NCI-H128 (cell line): ENCODE results near the gene IGSF5.
A peak's percentile ranks its signal among the peaks of the same experiment; 100 is the strongest.
"Not testable (repeated sequence)": the region's sequence is repeated elsewhere in the genome, so short reads cannot be mapped to it uniquely, and the experiment has no call there.

Source experiments
- DNase-seq: peaks from one replicate; lab custom pipeline; 2025; ENCODE audit not compliant: unreplicated experiment; lab: John Stamatoyannopoulos, UW

The IGSF5 gene

DNA sequence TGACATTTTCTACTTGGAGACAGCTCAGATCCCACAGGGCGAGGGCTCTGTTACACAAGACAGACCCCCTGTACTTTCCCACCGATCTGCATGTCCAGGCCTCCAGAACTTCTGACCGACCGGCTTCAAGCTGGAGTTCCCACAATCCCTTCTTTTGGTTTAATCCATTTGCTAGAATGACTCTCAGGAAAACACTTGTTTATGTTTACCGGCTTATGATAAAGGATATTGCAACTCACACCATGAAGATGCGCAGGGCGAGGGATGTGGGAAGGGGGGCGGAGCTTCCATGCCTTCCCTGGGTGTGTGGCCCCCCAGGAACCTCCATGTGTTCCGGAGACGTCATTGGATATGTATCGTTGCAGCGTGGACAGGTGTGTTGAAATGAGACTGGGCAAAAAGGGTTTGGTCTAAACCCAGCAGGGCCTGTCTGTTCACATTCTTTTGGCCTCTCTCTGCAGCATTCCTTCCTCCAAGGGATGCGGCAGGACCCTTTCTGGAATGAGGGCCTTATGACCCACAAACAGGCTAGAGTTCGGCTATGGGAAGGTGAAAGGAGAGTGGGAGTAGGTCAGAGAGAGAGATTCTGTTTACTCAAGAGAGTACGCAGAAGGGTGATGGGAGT is 7.5 kb upstream of the IGSF5 start:
- no peak for DNase-seq

DNA sequence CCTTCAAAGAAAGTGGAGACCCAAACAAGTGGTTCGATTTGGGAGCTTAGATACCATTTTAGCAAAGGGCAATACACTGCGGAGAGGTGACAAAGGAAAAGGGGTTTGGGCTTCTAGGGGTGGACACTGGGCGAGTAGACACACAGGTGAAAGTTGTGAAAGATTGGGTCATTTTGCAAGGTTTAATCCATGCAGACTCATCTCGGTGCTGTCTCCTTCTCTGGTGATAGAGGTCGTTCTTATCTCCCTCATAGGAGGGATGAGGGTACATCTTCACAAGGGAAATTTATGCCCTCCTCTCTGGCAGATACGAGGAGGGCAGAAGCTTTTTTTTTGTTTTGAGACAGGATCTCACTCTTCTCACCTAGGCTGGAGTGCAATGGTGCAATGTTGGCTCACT is 6.4 kb upstream of the IGSF5 start:
- DNase-seq: no peak

DNA sequence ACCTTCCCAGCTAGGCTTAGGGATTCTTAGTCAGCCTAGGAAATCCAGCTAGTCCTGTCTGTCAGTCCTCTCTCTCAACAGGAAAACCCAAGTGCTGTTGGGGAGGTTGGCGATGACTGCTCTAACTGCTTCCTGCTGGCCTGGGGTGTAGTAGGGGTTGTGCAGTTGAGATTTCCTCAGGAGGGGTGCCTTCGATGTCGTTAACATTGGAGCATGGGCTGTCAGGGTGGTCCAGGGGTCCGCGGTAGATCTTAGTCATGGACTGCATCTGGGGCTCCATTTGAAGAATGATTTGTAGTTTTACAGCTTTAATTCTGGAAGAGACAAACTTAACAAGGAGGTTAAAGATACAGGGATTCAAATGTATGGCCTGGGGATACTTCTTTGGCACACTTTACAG is 5.5 kb upstream of the IGSF5 start:
- DNase-seq: not testable (repeated sequence)

DNA sequence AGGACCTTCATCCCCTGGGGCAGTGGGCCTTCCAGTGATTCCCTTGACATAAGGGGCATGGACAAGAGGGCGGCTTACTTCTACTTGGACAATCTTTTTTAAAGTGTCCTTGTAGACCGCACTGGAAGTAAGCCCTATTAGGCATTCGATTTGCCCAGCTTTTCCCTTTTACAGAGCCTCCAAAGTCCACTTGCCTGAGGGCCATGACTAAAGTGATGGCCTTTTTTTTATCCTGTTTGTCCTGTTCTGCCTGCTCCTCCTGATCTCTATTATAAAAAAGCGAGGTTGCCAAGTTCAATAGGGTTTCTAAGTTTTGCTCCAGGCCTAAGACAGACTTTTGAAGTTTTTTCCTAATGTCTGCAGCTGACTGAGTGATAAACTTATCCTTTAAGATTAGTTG is 2.4 kb upstream of the IGSF5 start:
- not testable (repeated sequence) for DNase-seq

DNA sequence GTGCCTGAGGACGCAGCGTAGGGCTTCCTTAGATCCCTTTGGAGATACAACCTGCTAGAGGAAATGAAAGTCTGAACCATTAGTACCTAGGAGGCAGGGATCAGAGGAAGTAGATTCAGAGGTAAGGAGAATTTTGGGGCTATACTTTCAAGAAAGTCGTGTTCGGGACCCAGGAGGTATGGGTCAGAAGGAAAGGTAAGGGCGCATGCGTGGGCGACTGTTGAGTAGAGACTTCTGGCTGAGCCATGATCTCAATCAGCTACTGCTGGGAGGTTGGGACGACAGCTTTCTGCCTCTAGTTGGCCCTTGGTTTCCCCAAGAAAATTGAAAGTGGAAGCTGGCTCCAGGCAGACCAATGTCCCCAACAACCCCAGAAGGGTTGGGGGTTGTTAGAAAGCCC is 349 bp downstream of the IGSF5 start:
- DNase-seq: not testable (repeated sequence)

DNA sequence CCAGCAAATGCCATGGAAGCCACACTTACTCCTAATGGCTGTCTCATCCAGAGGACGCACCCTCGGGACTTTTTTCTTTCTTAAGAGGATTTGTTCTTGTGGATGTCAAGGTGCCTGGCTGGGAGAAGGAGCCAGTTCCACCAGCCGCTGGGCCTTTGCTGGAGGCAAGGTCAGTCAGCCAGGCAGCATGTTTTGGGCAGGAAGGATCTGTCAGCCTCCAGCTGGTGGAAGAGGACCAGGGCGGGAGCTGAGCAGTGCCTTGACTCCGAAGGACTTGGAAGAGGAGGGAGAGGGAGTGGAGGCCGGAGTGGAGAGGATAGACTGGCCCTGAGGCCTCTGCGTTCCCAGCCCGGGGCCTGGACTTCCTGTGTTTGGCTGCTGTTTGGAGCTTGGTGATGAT is 5.7 kb downstream of the IGSF5 start:
- DNase-seq: no peak

DNA sequence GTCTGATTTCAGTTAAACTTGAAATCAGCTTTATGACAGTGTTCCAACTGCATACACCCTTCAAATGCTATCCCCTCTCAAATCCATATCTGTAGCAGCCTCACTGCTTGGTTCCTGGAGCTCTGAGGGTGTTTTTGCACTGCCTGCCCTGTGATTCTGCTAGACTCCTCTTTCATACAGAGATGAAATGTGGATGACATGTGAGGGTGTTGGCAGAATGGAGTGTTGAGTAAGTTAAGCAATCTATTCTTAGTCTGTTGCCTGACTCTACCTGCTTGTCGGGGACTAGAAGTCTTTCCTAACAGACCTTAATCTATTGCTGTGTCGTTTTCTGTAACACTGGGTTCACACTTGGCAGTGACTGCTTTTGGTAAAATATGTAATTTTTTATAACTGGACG is 9.8 kb downstream of the IGSF5 start:
- no peak for DNase-seq

DNA sequence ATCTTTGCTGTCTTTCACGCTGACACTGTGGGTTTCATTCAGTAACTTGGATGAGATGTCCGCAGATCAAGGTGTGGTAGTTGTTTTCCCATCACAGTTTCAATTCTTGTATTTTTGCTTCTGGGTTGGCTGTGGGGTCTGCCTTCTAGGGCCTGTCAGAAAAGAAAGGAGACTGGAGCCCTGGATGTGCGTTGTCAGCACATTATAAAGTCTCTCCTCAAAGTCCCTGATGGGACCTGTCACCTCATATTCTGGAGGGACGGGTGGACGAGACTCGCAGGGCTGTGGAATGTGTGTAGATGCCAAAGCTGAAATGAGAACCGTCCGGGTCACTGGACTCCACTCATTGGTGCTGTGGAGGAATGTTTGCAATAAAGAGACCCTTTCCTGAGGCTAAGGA is 11.3 kb downstream of the IGSF5 start:
- DNase-seq: no peak

DNA sequence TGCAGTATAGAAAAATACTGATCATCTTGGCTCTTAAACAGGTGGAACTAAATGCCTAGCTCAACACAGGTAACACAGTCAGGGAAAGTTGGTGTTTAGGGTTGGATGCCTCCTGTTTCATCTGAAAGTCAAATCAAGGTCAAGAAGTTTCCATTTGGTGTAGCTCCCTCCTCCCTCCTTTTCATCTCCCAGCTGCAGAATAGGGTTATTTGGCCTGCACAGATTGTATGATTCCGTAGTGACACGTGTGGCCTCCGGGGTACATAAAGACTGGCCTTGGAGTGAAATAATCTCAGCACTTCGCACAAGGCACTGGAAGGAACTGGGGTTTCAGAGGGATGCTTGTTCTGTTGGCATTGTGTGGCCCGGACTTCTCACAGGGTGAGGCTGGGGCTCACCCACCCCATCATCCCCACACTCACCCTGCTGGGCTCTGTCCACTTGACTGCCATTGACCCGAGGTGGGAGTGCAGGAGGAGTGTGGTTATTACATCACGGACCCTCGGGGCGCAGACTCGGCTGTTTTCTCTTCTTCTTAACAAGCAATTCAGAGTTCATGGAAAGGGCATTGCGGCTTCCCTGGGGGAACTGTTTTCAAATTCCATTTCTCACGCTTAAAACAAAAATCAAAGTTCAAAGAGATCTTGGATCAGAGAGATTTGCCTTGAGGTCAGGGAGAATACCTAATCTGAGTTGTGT is 18.4 kb downstream of the IGSF5 start:
- no peak for DNase-seq

DNA sequence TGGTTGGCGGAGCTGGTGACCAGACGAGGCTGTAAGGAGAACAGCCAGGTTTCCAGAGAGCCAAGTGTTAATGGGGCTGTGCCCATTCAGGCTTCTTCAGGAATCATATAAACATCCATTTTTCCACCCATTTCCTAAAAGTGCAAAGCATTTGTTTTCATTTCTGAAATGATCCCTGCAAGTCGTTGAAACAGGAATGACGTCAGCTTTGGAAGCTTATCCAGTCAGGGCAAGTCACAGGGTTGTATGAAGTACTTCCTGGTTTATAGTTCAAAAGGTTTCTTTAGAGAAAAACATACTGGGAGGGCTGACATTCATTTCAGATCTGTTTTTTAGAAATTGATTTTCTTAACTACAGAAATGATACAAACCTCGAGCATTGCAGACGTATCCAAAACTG is 29.2 kb downstream of the IGSF5 start:
- DNase-seq: no peak

DNA sequence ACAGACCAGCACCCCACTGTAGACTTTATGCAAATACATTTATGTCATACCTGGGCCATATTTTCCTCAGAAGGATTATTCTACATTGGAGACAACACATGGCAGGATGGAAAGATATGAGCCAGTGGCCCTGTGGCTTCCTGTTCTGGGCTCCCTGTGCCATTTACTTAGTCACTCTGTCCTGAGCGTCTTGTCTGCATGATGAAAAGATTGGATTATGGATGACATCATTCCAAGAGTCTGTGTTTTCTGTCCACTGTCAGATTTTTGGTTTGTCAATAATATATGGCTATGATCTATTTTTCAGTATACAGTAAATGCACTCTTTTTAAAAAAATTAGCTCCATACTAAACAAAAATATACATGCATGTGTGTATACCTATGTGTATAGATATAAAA is 30.8 kb downstream of the IGSF5 start:
- no peak for DNase-seq

DNA sequence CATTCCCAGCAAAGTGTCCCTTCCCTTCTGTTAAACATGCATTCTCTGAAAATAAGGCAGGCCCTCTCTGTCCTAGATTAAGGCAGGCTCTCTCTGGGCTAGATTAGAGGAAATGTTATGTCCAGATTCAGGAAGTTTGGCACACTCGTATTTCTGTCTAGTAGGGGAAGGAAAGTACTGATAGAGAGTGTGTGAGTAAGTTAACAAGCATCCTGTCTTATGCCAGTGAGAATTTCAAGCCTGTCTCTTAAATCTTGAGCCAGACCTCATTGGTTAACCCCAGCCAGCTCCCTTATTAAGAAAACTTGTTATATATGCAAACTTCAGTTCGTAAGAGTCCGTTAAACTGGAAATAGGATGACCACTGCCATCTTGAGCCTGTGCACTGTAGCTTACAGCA is 31.6 kb downstream of the IGSF5 start:
- no peak for DNase-seq

DNA sequence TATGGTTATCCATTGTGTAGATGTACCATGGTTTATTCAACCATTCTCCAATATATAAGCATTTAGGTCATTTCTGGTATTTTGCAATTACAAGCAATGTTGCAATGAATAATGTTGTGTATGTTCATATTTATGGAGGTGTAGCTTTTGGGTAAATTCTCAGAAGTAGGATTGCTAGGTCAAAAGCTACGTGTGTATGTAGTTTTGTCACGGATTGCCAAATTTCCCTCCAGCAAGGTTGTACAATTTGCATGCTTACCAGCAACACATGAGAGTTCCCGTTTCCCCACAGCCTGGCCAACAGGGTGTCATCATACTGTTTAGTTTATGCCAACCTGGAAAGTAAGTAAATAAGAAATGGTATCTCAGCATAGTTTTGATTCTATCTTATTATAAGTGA is 36.3 kb downstream of the IGSF5 start:
- DNase-seq: no peak

DNA sequence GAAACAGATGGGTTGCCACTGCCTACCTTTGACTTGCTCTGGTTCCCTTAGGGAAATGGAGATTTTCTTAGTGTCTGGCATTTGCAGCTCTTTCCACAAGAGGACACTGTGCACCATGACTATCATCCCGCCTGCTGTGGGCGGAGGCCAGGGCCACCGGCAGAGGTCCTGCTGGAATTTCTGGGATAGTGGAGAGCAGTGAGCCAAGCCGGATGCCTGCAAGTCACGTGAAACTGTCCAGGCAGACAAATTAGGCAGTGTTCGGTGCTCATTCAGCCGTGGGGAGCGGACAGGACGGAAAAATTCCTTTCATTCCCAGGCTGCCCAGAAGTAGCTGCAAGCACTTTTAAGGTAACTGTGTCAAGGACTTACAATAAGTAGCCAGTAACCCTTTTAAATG is 43.4 kb downstream of the IGSF5 start:
- DNase-seq: peak; percentile 34

DNA sequence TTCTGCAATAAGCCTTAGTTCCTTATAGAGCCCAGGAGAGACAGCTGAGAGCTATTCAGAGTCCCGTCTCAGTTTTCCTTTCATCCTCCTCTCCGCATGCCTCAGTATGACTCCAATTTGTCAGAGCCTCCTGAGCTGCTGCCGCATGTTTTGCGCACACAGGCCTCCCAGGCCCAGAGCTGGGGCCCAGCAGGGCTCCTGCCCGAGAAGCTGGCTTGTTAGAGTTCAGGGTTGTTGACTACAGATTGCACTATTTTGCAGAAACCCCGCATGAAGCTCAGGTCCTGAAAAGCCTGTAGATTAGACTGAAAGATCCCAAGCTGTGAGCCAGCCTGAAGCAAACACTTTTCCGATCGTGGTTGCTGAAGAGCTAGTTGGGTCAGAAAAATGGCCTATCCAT is 51.5 kb downstream of the IGSF5 start:
- no peak for DNase-seq

DNA sequence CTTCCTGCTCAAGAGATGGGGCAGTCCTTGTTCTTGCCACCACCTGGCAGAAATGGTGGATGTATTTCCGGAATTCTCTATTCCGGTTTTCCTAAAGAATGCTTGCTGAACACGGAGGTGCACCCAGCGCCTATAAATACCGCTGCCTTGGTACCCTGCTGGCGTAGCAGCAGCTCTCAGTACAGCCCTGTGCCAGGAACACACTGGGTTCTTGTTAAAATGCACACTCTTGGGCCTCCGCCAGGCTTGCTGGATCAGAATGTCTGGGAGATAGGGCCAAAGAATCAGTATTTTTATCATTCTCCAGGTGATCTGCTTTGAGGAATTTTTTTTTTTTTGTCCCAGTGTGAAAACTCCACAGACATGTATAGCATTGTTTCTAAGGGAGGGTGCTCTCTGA is 54.2 kb downstream of the IGSF5 start:
- no peak for DNase-seq

DNA sequence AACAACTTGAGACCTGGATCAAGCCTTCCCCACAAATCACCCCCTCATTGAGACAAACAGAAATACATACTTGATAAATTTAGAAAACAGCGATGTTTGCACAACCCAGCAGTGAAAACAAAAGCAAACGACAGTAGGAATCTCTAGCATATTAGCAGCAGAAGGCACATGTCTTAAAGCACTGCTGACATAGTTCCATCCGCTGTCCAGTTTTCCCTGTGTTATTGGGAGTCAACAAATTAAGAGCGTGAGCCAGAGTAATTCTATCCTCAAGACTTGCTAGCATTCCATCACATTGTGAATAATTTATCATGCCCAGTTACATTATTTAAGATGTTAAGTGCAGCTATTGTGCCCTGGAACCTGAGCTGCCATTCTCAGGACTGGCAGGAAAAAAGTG is 55.3 kb downstream of the IGSF5 start:
- DNase-seq: no peak

DNA sequence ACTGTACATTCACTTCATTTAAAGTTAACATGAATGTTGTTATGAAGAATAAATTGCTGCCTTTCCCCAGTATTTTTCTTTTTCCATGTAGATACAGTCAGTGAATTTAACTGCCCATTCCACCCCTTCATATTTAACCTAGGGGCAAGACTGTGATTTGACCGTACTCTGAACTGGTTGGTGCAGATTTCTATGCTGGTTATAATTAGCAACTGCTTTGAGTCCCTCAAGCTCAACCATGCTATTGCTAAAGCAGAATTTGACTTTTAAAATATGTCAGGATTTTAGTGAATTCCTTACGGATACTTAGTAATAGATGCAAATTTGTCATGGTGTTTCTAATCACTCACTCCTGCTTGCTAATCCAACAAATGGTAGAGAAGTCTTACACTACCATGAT is 57.2 kb downstream of the IGSF5 start:
- DNase-seq: no peak

DNA sequence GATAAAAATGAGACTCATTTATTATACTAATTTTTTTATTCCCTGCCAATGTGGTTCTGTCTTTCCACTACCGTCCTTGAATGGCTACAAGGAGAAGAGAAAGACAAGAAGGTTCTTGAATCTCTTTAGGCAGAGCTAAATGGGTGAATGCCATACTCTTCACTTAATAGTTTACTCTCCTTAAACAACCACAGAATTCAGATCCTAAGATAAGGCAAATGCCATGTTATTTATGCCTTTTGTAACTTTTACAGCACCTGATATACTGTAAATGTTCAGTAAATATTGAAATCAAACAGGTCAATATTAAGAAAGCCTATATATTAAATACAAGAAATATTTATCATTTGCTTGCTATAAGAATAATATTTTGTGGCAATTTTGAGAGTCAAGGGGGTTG is 58.4 kb downstream of the IGSF5 start:
- DNase-seq: no peak

DNA sequence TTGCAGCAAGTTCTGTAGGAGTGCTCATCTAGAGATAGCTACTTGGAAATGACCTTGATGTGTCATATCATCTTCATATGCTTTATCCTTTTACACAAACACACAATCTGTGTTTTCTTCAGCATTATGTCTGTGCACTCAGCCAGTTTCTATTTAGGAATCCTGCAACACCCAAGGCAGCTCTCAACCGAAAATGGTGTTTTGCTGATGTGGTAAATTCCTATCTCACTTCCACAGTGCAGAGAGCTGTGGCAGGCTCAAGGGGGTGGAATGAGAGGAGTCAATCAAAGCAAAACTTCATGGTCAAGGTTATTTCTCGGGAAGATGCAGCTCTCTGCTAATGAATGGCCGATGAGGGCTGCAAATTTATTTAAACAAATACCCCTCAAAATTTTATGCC is 59.3 kb downstream of the IGSF5 start:
- no peak for DNase-seq

DNA sequence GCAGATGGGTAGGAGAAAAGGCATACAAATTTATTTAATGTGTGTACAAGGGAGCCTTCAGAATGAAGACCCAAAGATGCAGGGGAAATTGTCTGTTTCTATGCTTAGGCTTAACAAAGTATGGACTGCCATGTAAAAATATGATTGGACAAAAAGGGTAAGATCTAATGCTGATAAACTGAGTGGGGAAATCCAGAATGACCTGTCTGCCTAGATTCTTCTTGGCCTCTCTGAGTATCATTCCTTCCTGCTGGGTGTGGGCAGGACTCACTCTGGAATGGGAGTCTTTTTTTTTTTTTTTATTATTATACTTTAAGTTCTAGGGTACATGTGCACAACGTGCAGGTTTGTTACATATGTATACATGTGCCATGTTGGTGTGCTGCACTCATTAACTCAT is 61.0 kb downstream of the IGSF5 start:
- DNase-seq: no peak

DNA sequence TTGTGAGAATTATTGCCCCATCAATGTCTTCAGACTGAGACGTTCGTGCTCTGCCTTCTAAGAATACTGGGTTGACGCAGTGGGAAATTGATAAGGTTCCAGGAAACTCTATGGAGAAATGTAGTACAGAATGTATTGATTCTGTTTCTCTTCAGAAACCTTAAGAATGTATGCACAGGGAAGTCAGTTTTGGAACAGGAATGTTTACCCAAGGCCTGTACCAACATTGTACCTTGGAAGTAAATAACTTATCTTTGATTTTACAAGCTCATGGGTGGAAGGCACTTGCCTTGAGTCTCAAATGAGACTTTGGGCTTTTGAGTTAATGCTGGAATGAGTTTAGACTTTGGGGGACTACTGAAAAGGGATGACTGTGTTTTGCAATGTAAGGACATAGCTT is 62.8 kb downstream of the IGSF5 start:
- no peak for DNase-seq

DNA sequence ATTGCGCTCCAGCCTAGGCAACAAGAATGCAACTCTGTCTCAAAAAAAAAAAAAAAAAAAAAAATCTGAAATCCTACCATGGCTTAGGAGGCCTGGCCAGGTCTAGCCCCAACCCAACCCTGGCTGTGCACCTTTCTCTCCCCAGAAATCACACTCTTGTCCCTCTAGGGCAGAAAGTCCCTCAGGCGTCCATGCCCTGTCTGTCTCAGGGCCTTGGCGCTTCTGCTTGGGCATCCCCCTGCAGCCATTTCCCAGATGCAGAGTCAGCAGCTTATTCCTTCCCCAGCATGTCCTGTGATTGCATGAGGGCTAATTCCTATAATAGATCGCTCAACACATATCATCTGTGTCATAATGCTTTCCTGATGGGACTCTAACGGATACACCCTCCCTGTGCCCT is 65.0 kb downstream of the IGSF5 start:
- DNase-seq: no peak
